SK-N-MC (cell line): ENCODE results near the gene GFOD2.

Source experiments
- DNase-seq: peaks from one replicate; pipeline ENCODE4 v3.0.0-alpha.2; 2011; ENCODE audit warnings: low read depth, low spot score
- H3K27ac ChIP-seq: fragments of 200-600 bp; sonication (generic); 2 replicates; pipeline ENCODE4 v1.5.1; 2016; ENCODE audit warnings: mixed run types
- H3K36me3 ChIP-seq: fragments of 200-600 bp; sonication (generic); 2 replicates; pipeline ENCODE4 v1.6.1; 2017; ENCODE audit warnings: antibody characterized with exemption, low read length, mixed read lengths; ENCODE audit not compliant: insufficient read depth
- H3K4me3 ChIP-seq: fragments of 200-600 bp; sonication (generic); 2 replicates; pipeline ENCODE4 v1.5.1; 2016
- H3K9ac ChIP-seq: fragments of 200-600 bp; sonication (generic); 2 replicates; pipeline ENCODE4 v1.8.0; 2017; ENCODE audit warnings: mixed run types, mixed read lengths; ENCODE audit not compliant: insufficient read length
- H3K9me3 ChIP-seq: fragments of 200-600 bp; sonication (generic); 2 replicates; pipeline ENCODE4 v1.6.1; 2017; ENCODE audit warnings: low read depth, mild to moderate bottlenecking, antibody characterized with exemption, low read length, moderate library complexity, mixed read lengths
- EZH2 ChIP-seq: fragments of 200-600 bp; sonication (generic); IDR thresholded peaks from one replicate; pipeline ENCODE4 v1.6.1; 2017; ENCODE audit warnings: antibody characterized with exemption
- FOXP2 ChIP-seq: optimal IDR thresholded peaks from 2 replicates; pipeline ENCODE3; 2011; ENCODE audit warnings: mild to moderate bottlenecking, moderate library complexity; ENCODE audit not compliant: insufficient read depth; ENCODE audit errors: extremely low read length, control extremely low read depth
- POLR2AphosphoS5 ChIP-seq: IDR thresholded peaks from 2 replicates; pipeline ENCODE4 v1.6.1; 2012; ENCODE audit warnings: mild to moderate bottlenecking, low read depth, low read length, borderline replicate concordance

Gene GFOD2

GRCh38 chr16:67713647-67714273 lies 5.4 kb downstream of the GFOD2 start:
- DNase-seq: no peak
- Histone ChIP-seq H3K36me3 (no peaks in the 10 kb centered on the region), H3K4me3 (no peak overlapping the region), H3K9ac (no peak overlapping the region), H3K27ac (no peak overlapping the region), H3K9me3 (no peaks in the 10 kb centered on the region)
- TF ChIP-seq FOXP2 (no peak), POLR2AphosphoS5 (no peak), EZH2 (no peak)

- H3K9me3 ChIP-seq: no peaks in the 10 kb centered on the region
- H3K36me3 ChIP-seq: no peaks in the 10 kb centered on the region
- H3K4me3 ChIP-seq: no peak overlapping the region
- no peak overlapping the region for H3K27ac ChIP-seq
- no peak overlapping the region for H3K9ac ChIP-seq
- no peak for TF ChIP-seq POLR2AphosphoS5
- no peak for TF ChIP-seq EZH2
- TF ChIP-seq FOXP2: no peak
- no peak for DNase-seq
Observed at GRCh38 chr16:67710607-67711006, 8.5 kb downstream of the GFOD2 start.

GRCh38 chr16:67709050-67709449 lies 10.1 kb downstream of the GFOD2 start:
- TF ChIP-seq FOXP2: no peak
- no peak for TF ChIP-seq POLR2AphosphoS5
- no peak for TF ChIP-seq EZH2
- no peak for DNase-seq
- H3K9me3 ChIP-seq: no peaks in the 10 kb centered on the region
- H3K27ac ChIP-seq: no peak overlapping the region
- no peak overlapping the region for H3K9ac ChIP-seq
- no peak overlapping the region for H3K4me3 ChIP-seq
- H3K36me3 ChIP-seq: no peaks in the 10 kb centered on the region

- no peak overlapping the region for H3K27ac ChIP-seq
- DNase-seq: no peak
- no peak overlapping the region for H3K9ac ChIP-seq
- TF ChIP-seq EZH2 (no peak), FOXP2 (no peak), POLR2AphosphoS5 (no peak)
- H3K36me3 ChIP-seq: no peaks in the 10 kb centered on the region
- no peak overlapping the region for H3K4me3 ChIP-seq
- H3K9me3 ChIP-seq: no peaks in the 10 kb centered on the region
Observed at GRCh38 chr16:67708368-67708771, 10.7 kb downstream of the GFOD2 start.

GRCh38 chr16:67707790-67708189 lies 11.3 kb downstream of the GFOD2 start:
- DNase-seq: no peak
- TF ChIP-seq FOXP2 (no peak), POLR2AphosphoS5 (no peak), EZH2 (no peak)
- Histone ChIP-seq H3K4me3 (no peak overlapping the region), H3K9me3 (no peaks in the 10 kb centered on the region), H3K9ac (no peak overlapping the region), H3K27ac (no peak overlapping the region), H3K36me3 (no peaks in the 10 kb centered on the region)

GRCh38 chr16:67707210-67707609 lies 11.9 kb downstream of the GFOD2 start:
- TF ChIP-seq FOXP2 (no peak), EZH2 (no peak), POLR2AphosphoS5 (no peak)
- no peak for DNase-seq
- Histone ChIP-seq H3K36me3 (no peaks in the 10 kb centered on the region), H3K9me3 (no peaks in the 10 kb centered on the region), H3K27ac (no peak overlapping the region), H3K9ac (no peak overlapping the region), H3K4me3 (no peak overlapping the region)

- Histone ChIP-seq H3K9ac (no peak overlapping the region), H3K27ac (no peak overlapping the region), H3K36me3 (no peaks in the 10 kb centered on the region), H3K4me3 (no peak overlapping the region), H3K9me3 (no peaks in the 10 kb centered on the region)
- no peak for DNase-seq
- TF ChIP-seq FOXP2 (no peak), EZH2 (no peak), POLR2AphosphoS5 (no peak)
Observed at GRCh38 chr16:67704110-67704509, 15.0 kb downstream of the GFOD2 start.

- TF ChIP-seq FOXP2: no peak
- no peak for TF ChIP-seq EZH2
- TF ChIP-seq POLR2AphosphoS5: no peak
- Histone ChIP-seq H3K36me3 (no peaks in the 10 kb centered on the region), H3K4me3 (no peak overlapping the region), H3K9me3 (no peaks in the 10 kb centered on the region), H3K27ac (no peak overlapping the region), H3K9ac (no peak overlapping the region)
- DNase-seq: no peak
Observed at GRCh38 chr16:67703626-67704025, 15.5 kb downstream of the GFOD2 start.

- Histone ChIP-seq H3K36me3 (no peaks in the 10 kb centered on the region), H3K9ac (no peak overlapping the region), H3K27ac (no peak overlapping the region), H3K9me3 (no peaks in the 10 kb centered on the region), H3K4me3 (no peak overlapping the region)
- no peak for DNase-seq
- TF ChIP-seq POLR2AphosphoS5 (no peak), EZH2 (no peak), FOXP2 (no peak)
Observed at GRCh38 chr16:67702130-67702529, 17.0 kb downstream of the GFOD2 start.
